Hepatocyte (in vitro differentiated cells): Measurements from ENCODE around the gene GEMIN2.

Source experiments
- CTCF ChIP-seq: fragments of 200-600 bp; sonication (generic); IDR thresholded peaks from 2 replicates; pipeline ENCODE4 v1.5.1; 2016; ENCODE audit warnings: antibody characterized with exemption, mild to moderate bottlenecking; ENCODE audit not compliant: poor library complexity
- EZH2 ChIP-seq: fragments of 200-600 bp; sonication (generic); IDR thresholded peaks from 2 replicates; pipeline ENCODE4 v1.6.1; 2016; ENCODE audit warnings: antibody characterized with exemption, mild to moderate bottlenecking, borderline replicate concordance

GRCh38 chr14:39090548-39091111 lies 23.5 kb upstream of the GEMIN2 start:
- TF ChIP-seq CTCF (no peak), EZH2 (no peak)
